Measurements from ENCODE around the gene LNPEP. TPM values are rescaled to one million over a fixed set of nuclear protein-coding genes. Genes with fewer than 3 reads are reported as not detected.
A peak's percentile ranks its signal among the peaks of the same experiment; 100 is the strongest.

Gene LNPEP
- total RNA-seq, 1 donor from 2014 or later = 29.1 TPM

DNA sequence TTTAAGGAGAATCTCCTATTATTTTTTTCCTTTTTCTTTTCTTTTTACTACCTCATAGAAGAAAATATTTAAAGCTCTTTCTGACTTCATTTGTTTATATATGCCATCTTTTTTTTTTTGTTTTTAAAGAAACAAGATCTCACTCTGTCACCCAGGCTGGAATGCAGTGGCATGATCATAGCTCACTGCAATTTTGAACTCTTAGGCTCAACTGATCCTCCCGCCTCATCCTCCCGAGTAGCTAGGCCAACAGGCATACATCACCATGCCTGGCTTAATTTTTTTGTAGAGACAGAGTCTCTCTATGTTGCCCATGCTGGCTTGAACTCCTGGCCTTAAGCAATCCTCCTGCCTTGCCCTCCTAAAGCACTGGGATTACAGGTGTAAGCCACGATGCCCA, 59.5 kb downstream of the LNPEP start:
- DNase-seq (ENCODE audit: low read depth, low spot score) = no peak

DNA sequence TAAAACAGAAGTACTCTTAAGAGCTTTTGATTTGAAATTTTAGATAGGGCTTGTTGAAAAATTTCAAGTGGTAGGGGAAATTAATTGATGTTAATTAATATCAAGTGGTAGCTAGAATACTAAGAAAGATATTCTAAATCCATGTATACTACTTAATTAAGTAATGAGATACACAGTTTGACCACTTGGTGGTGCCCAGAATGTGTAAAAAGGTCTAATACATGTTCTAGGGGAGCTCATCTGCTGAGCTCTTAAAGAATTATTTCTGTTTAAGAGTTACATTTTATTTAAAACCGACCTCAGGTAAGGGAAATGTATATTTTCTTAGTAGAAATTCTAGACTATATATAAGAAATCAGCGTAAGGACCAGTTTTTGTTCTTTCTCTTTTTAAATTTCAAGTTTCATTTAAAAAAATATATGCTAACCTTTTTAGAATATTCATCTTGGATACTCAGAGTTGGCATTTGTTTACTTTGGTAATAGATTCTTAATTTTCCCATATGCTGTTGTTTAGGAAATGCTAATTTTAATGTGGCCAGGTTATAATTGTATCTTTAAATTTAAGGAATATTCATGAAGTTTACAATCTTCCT, 61.5 kb downstream of the LNPEP start:
- DNase-seq (ENCODE audit: low read depth, low spot score) = peak; percentile 20

DNA sequence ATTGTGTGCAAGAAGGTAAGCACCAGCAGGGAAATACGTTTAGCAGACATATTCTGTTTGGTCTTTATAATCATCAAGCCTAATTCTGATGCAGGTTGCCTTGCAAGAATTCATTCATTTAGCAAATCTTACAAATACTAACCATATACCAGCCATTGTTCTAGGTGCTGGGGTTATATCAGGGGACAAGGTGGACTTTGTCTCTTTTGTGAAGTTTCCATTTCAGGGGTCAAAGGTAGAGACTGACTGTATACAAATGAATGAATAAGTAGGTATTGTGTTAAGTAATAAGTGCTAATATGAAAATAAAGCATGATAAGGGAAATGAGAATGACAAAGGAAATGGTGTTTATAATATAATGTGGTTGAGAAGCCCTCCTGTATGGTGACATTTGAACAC, 64.0 kb downstream of the LNPEP start:
- no peak for DNase-seq (ENCODE audit: low read depth, low spot score)

- DNase-seq (ENCODE audit: low read depth, low spot score) = no peak
Measured at GRCh38 chr5:97000391-97000790, 64.5 kb downstream of the LNPEP start.

- DNase-seq (ENCODE audit: low read depth, low spot score) = no peak
Measured at GRCh38 chr5:97002983-97003382, 67.1 kb downstream of the LNPEP start.

DNA sequence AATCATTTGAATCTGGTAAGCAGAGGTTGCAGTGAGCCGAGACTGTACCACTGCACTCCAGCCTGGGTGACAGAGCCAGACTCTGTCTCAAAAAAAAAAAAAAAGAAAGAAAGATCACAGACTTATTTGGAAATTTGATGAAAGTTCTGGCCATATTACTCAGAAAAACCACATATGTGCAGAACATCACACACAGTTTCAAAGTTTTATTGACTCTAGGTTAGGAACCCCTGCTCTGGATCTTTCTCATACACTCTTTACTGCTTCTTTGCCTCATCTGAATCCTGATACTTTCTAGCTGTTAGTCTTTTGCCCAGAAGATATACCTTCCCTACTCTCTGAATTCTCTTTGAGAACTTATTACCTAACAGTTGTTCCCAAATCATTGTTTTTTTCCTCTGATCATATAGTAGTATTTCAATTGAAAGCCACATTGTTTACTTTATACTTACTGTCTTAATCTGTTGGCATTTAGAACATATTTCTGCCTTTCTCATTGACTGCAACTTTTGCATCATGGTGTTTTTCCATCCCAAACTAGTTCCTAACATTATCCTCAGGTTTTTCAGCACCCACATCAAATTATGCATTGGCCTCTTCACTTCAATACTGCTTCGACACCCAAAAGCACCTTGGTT, 68.7 kb downstream of the LNPEP start:
- DNase-seq (ENCODE audit: low read depth, low spot score) = no peak

- no peak for DNase-seq (ENCODE audit: low read depth, low spot score)
Measured at GRCh38 chr5:97006454-97007060, 70.7 kb downstream of the LNPEP start.

DNA sequence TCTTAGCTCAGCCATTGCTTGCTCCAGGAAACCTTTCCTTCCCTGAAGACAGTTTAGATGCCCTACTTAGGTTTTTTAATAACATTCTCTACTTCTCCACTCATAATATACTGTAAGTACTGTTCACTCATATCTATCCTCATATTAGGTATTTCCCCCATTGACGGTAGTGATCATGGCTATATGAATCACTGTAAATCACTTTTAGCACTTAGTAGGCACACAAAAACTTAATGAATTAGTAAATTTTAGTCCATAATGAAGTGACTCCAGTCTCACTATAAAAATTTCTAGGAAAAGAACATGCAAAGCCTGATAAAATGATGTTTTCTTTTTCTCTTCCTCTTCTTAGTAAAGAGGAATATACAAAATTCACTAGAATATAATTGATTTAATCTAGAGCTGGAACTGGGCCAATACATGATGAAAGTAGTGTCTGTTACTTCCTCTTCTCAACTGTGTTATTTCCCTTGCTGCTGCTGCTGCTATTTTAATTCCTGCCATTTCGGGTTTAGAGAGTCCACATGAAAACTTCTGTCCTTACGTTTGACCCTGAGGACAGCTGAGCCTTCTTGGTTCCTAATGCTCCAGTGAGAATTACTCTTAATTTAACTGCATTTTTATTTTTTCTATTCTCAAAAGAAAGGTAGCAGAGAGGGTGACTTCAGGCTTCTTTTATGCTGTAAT, 73.5 kb downstream of the LNPEP start:
- DNase-seq (ENCODE audit: low read depth, low spot score) = peak; percentile 5

DNA sequence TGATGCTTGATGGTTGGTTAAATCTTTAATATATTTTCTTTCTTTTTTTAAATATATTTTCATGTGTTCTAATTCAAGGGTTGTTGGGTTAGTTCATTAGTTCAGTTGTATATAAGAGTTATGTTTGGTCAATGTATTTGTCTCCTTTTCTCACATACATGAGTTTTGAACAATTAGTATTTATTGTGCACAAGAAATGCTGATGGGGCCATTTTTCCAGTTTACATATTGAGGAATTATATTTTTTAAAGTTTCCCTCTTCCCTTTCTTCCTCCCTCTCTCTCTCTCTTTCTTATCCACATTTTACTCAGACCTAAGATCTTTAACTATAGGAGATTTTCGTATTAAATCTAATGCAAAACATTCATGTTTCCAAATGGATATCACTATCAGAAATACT, 74.0 kb downstream of the LNPEP start:
- no peak for DNase-seq (ENCODE audit: low read depth, low spot score)

GRCh38 chr5:97010606-97011005, 74.7 kb downstream of the LNPEP start:
- DNase-seq (ENCODE audit: low read depth, low spot score) = no peak

DNA sequence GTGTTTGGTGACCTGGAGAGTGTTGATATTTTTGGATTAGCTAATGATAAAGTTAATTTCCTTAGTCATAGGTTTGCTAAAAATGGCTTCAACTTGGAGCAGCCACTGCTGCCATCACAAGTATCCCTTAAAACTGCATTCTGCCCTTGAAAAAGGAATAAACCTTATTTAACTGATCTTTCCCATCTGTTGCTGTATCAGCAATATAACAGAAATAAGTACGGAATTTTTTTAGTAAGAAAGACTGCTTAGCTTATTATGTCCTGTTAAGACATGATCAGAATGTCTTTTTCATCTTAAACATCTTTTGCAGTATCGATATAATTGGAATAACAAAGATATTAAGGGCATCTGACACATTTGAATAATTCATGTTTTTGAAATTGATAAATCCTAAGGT, 75.7 kb downstream of the LNPEP start:
- DNase-seq (ENCODE audit: low read depth, low spot score) = no peak

DNA sequence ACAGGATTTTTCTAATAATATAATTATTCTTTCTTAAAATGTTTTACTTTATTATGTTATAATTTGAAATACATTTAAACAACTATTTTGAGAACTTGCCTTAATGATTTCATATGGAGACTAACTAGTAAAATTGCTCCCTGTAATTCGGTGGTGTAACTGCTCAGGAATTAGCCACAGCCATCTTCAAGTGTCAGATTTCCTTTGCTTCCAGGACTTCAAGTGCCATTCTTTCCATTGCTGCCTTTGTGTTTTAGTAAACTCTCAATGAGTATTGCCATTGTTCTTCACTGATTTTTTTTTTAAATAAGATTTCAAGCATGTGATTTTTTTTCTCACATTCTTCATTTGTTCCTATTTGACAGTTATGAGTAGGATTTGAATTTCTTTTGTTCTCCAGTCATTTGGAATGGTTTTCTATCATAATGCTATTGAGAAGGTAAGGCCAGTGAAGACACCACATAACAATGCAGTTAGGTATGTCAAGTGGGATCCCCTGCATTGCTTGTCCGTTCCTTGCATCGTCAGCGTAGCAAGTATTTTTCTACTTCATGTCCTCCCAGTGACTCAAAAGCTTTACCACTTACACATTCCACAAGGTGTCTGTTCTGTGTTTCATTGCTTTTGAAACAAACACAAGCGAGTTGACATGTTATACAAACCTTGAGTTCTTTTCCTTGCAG, 83.7 kb downstream of the LNPEP start:
- no peak for DNase-seq (ENCODE audit: low read depth, low spot score)

GRCh38 chr5:97021416-97021815, 85.5 kb downstream of the LNPEP start:
- DNase-seq (ENCODE audit: low read depth, low spot score) = no peak

- no peak for DNase-seq (ENCODE audit: low read depth, low spot score)
Measured at GRCh38 chr5:97022898-97023297, 87.0 kb downstream of the LNPEP start.

DNA sequence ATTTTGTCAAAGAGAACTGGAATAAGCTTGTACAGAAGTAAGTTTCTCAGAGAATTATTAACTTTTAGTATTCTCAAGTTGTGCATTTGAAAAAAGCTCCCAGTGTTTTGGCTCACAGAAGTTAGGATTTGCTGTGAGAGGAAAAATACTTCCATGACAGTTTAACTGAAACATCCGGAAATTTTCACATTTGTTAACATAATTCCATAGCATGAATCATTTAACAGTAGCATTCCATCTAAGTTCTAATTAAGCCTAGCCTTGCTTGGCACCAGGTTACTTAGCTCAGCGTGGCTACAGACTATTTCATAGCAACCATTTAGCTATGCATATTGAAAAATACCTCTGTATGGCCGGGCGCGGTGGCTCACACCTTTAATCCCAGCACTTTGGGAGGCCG, 90.8 kb downstream of the LNPEP start:
- no peak for DNase-seq (ENCODE audit: low read depth, low spot score)

- DNase-seq (ENCODE audit: low read depth, low spot score) = no peak
Measured at GRCh38 chr5:97037819-97038218, 101.9 kb downstream of the LNPEP start.

GRCh38 chr5:97041239-97041638, 105.4 kb downstream of the LNPEP start:
- no peak for DNase-seq (ENCODE audit: low read depth, low spot score)

DNA sequence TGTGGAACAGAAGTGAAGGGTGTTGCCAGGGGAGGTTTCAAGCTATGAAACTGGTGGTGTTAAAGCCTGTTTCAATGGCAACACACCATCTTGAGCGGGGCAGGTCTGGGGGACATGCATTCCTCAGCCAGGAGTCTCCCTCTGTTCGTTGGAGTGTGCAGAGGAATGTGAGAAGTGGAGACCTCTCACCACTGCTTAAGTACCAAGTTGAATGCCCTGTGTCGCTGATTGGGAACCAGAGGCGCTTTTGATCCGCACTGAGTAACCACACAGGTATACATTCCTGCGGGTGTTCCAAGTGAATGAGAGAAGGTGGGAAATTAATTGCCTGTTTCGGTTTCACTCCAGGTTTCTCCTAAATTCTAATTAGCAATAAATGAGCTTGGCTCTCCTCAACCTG, 107.1 kb downstream of the LNPEP start:
- DNase-seq (ENCODE audit: low read depth, low spot score) = no peak

- no peak for DNase-seq (ENCODE audit: low read depth, low spot score)
Measured at GRCh38 chr5:97043511-97043910, 107.6 kb downstream of the LNPEP start.

DNA sequence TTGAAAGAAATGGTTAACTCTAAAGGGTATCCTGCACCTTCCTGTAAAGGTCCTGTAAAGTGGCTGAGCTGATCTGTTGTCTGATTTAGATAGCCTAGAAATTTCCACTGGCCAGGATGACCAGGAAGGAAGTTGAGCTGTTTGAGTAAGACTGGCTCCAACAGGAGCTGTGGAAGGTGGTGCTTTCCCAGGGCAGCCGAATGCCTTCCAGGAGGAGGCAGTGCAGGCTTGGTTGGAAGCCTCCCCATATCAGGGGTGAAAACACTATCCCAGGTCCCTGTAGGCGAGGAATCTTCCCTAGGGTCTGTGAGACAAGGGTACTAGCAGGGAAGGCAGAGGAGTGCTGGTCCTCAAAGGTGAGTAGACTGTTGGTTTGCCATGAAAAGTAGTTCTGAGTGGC, 108.2 kb downstream of the LNPEP start:
- peak; percentile 30 for DNase-seq (ENCODE audit: low read depth, low spot score)

DNA sequence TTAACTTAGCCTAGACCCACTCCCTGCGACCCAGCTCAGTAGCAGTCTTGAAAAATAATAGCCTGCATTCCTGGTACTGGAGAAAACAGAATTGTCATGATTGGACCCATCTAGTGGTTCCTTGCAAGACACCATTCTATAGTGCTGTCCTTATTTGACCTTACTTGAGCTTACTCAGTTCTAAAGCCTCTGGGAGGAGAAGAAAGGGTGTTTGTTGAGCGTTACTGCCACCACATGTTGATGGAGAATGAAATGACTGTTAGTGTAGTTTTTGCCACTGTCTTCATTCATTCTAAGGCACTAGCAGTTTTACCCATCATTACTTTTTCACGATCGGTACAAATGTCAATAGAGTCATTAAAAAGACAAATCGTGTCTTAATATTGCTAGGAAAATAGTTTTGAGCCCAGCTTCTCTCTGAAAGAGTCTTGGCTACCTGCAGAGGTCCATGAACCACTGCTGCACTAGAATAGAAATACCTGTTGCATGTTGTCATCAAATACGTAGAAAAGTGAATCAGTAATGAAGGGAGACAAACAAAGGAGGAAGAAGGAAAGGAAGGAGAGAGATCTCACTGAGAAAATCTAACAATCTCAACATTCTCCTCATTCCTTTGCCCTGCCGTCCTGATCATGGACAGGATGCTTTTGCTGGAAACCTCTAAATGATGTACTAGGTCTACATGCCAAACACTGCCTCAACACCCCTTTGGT, 110.5 kb downstream of the LNPEP start:
- no peak for DNase-seq (ENCODE audit: low read depth, low spot score)
